ENCODE data around the gene FGD5. TPM values are rescaled to one million over a fixed set of nuclear protein-coding genes. Genes with fewer than 3 reads are reported as not detected.

FGD5 gene
- total RNA-seq, 3 donors from 2014 or later, result 7.3 to 28.2 (median 18.7) TPM

GRCh38 chr3:14889943-14890342 is 71.2 kb downstream of the FGD5 start:
- Histone ChIP-seq H3K27ac (no peak overlapping the region), H3K4me1 (no peaks in the 10 kb centered on the region), H3K27me3 (no peaks in the 10 kb centered on the region), H3K36me3 (no peaks in the 10 kb centered on the region), H3K9me3 (no peaks in the 10 kb centered on the region), H3K4me3 (no peak overlapping the region)
- TF ChIP-seq CTCF (IDR thresholded peaks at IDR 0.05) (no peak), POLR2AphosphoS5 (IDR thresholded peaks at IDR 0.05) (no peak), POLR2A (IDR thresholded peaks at IDR 0.05) (no peak)
- DNase-seq (ENCODE audit: low spot score in 2 of 2), result no peak
- intact Hi-C loops (cut with DNase I; ENCODE audit: low total_unique reads), result no loop called here

GRCh38 chr3:14890476-14890875 is 71.7 kb downstream of the FGD5 start:
- no peaks in the 10 kb centered on the region for H3K27me3 ChIP-seq
- H3K27ac ChIP-seq, result peak overlapping the region in 1 of 2 donors; percentile 32
- H3K4me1 ChIP-seq, result no peaks in the 10 kb centered on the region
- H3K36me3 ChIP-seq, result no peaks in the 10 kb centered on the region
- no peaks in the 10 kb centered on the region for H3K9me3 ChIP-seq
- TF ChIP-seq CTCF (IDR thresholded peaks at IDR 0.05) (no peak), POLR2AphosphoS5 (IDR thresholded peaks at IDR 0.05) (no peak), POLR2A (IDR thresholded peaks at IDR 0.05) (no peak)
- H3K4me3 ChIP-seq, result no peak overlapping the region
- intact Hi-C loops (cut with DNase I; ENCODE audit: low total_unique reads), result no loop called here
- DNase-seq (ENCODE audit: low spot score in 2 of 2), result no peak

- H3K9me3 ChIP-seq, result no peaks in the 10 kb centered on the region
- H3K27me3 ChIP-seq, result no peaks in the 10 kb centered on the region
- intact Hi-C loops (cut with DNase I; ENCODE audit: low total_unique reads), result no loop called here
- no peak for TF ChIP-seq POLR2AphosphoS5 (IDR thresholded peaks at IDR 0.05)
- no peak for TF ChIP-seq POLR2A (IDR thresholded peaks at IDR 0.05)
- no peak for TF ChIP-seq CTCF (IDR thresholded peaks at IDR 0.05)
- H3K4me3 ChIP-seq, result no peak overlapping the region
- peak overlapping the region in 1 of 2 donors; percentile 3 for H3K27ac ChIP-seq
- DNase-seq (ENCODE audit: low spot score in 2 of 2), result no peak
- H3K4me1 ChIP-seq, result no peaks in the 10 kb centered on the region
- H3K36me3 ChIP-seq, result no peaks in the 10 kb centered on the region
Measured at GRCh38 chr3:14891135-14892132, 72.7 kb downstream of the FGD5 start.

GRCh38 chr3:14892226-14892625 is 73.5 kb downstream of the FGD5 start:
- no peak overlapping the region for H3K4me3 ChIP-seq
- DNase-seq (ENCODE audit: low spot score in 2 of 2), result no peak
- no peak overlapping the region for H3K27ac ChIP-seq
- H3K4me1 ChIP-seq, result no peaks in the 10 kb centered on the region
- H3K27me3 ChIP-seq, result no peaks in the 10 kb centered on the region
- intact Hi-C loops (cut with DNase I; ENCODE audit: low total_unique reads), result no loop called here
- TF ChIP-seq CTCF (IDR thresholded peaks at IDR 0.05) (no peak), POLR2AphosphoS5 (IDR thresholded peaks at IDR 0.05) (no peak), POLR2A (IDR thresholded peaks at IDR 0.05) (no peak)
- no peaks in the 10 kb centered on the region for H3K9me3 ChIP-seq
- no peaks in the 10 kb centered on the region for H3K36me3 ChIP-seq

- Histone ChIP-seq H3K36me3 (no peaks in the 10 kb centered on the region), H3K27ac (no peak overlapping the region), H3K9me3 (no peaks in the 10 kb centered on the region), H3K27me3 (no peaks in the 10 kb centered on the region), H3K4me1 (no peaks in the 10 kb centered on the region), H3K4me3 (no peak overlapping the region)
- intact Hi-C loops (cut with DNase I; ENCODE audit: low total_unique reads), result loop anchor here (1.0 kb wide), 1 partner anchor 12 kb away; no protein-coding TSS in a partner anchor
- TF ChIP-seq POLR2A (IDR thresholded peaks at IDR 0.05), result no peak
- no peak for TF ChIP-seq POLR2AphosphoS5 (IDR thresholded peaks at IDR 0.05)
- no peak for TF ChIP-seq CTCF (IDR thresholded peaks at IDR 0.05)
- DNase-seq (ENCODE audit: low spot score in 2 of 2), result no peak
Measured at GRCh38 chr3:14894085-14894484, 75.3 kb downstream of the FGD5 start.
